Neuronal stem cell (in vitro differentiated cells): ENCODE measurements around the gene LPAR1.

Experiments
- DNase-seq: peaks from one replicate; pipeline ENCODE4 v3.0.0-alpha.2; 2013; ENCODE audit warnings: low spot score
- H2AFZ ChIP-seq: one replicate; pipeline ENCODE4 v1.6.1; 2013; ENCODE audit warnings: mild to moderate bottlenecking, low read length, inconsistent platforms
- H2AK5ac ChIP-seq: 2 replicates; pipeline ENCODE4 v1.6.1; 2013; ENCODE audit warnings: low read depth, mild to moderate bottlenecking, inconsistent platforms, low read length, moderate library complexity, mixed read lengths
- H2BK120ac ChIP-seq: 2 replicates; pipeline ENCODE4 v1.6.1; 2013; ENCODE audit warnings: low read depth, mild to moderate bottlenecking, inconsistent platforms, low read length, moderate library complexity, mixed read lengths
- H2BK12ac ChIP-seq: one replicate; pipeline ENCODE4 v1.6.1; 2013; ENCODE audit warnings: low read length, inconsistent platforms
- H2BK15ac ChIP-seq: 2 replicates; pipeline ENCODE4 v1.6.1; 2013; ENCODE audit warnings: mild to moderate bottlenecking, low read length, inconsistent platforms, mixed read lengths
- H2BK5ac ChIP-seq: one replicate; pipeline ENCODE4 v1.6.1; 2013; ENCODE audit warnings: inconsistent platforms, mild to moderate bottlenecking, low read length, moderate library complexity
- H3K14ac ChIP-seq: one replicate; pipeline ENCODE4 v1.6.1; 2013; ENCODE audit warnings: low read length, inconsistent platforms
- H3K18ac ChIP-seq: 2 replicates; pipeline ENCODE4 v1.6.1; 2013; ENCODE audit warnings: low read length, inconsistent platforms
- H3K23ac ChIP-seq: 2 replicates; pipeline ENCODE4 v1.6.1; 2013; ENCODE audit warnings: low read depth, mild to moderate bottlenecking, mixed read lengths, low read length, inconsistent platforms; ENCODE audit not compliant: poor library complexity
- H3K27ac ChIP-seq: replicated peaks from 3 replicates; pipeline ENCODE4 v1.5.1; 2013; ENCODE audit warnings: low read length, inconsistent platforms
- H3K27me3 ChIP-seq, 3 experiments: 2 replicates each; pipeline ENCODE4 v1.6.1; 2013; ENCODE audit warnings: low read length in 3 of 3, mild to moderate bottlenecking in 2 of 3, inconsistent platforms in 1 of 3, low read depth in 1 of 3, mixed read lengths in 1 of 3, moderate library complexity in 1 of 3; ENCODE audit not compliant: control insufficient read depth in 3 of 3, insufficient read depth in 3 of 3
- H3K36me3 ChIP-seq, 2 donors: replicated peaks in 1 of 2; 2 replicates each; pipeline ENCODE4 v1.6.1; 2013; ENCODE audit warnings: low read length in 2 of 2; ENCODE audit not compliant: control insufficient read depth in 2 of 2, insufficient read depth in 2 of 2
- H3K4ac ChIP-seq: 2 replicates; pipeline ENCODE4 v1.6.1; 2013; ENCODE audit warnings: inconsistent platforms, mild to moderate bottlenecking, low read length, moderate library complexity
- H3K4me1 ChIP-seq, 2 donors: 1 replicate in 1 of 2; 2 replicates in 1 of 2; pipeline ENCODE4 v1.6.1; 2013; ENCODE audit warnings: low read length in 2 of 2, low read depth in 1 of 2; ENCODE audit not compliant: control insufficient read depth in 2 of 2, insufficient read depth in 1 of 2
- H3K4me2 ChIP-seq: one replicate; pipeline ENCODE4 v1.6.1; 2013; ENCODE audit warnings: mild to moderate bottlenecking, low read length, inconsistent platforms; ENCODE audit not compliant: insufficient read depth, poor library complexity, severe bottlenecking
- H3K4me3 ChIP-seq, 2 donors: 2 replicates each; pipeline ENCODE4 v1.5.1; 2013; ENCODE audit warnings: low read length in 2 of 2, mild to moderate bottlenecking in 2 of 2, inconsistent platforms in 1 of 2, moderate library complexity in 1 of 2
- H3K79me1 ChIP-seq: one replicate; pipeline ENCODE4 v1.6.1; 2013; ENCODE audit warnings: low read depth, mild to moderate bottlenecking, inconsistent platforms, low read length, moderate library complexity
- H3K9ac ChIP-seq: one replicate; pipeline ENCODE4 v1.6.1; 2013; ENCODE audit warnings: mild to moderate bottlenecking, low read depth, low read length, inconsistent platforms; ENCODE audit not compliant: poor library complexity
- H3K9me3 ChIP-seq, 2 donors: replicated peaks in 1 of 2; 2 replicates each; pipeline versions ENCODE3 to v1.6.1; 2013; ENCODE audit warnings: low read length in 2 of 2, mild to moderate bottlenecking in 2 of 2, inconsistent platforms in 1 of 2, low read depth in 1 of 2, mixed read lengths in 1 of 2, moderate library complexity in 1 of 2; ENCODE audit not compliant: control insufficient read depth in 2 of 2, insufficient read depth in 1 of 2
- H4K8ac ChIP-seq: one replicate; pipeline ENCODE4 v1.6.1; 2013; ENCODE audit warnings: low read depth, mild to moderate bottlenecking, inconsistent platforms, low read length, moderate library complexity
- H4K91ac ChIP-seq: one replicate; pipeline ENCODE4 v1.6.1; 2013; ENCODE audit warnings: low read length, low read depth, mild to moderate bottlenecking, inconsistent platforms; ENCODE audit not compliant: poor library complexity
- WGBS, 2 donors: extraction: QIAGEN DNeasy Blood & Tissue Kit; methylation state at CpG; one replicate each; pipeline ENCODE4 v1.1.7; 2013; ENCODE audit warnings: missing lambda C conversion rate in 2 of 2, mixed read lengths in 1 of 2; ENCODE audit not compliant: insufficient read length in 2 of 2, insufficient replicate concordance in 1 of 2; ENCODE audit errors: extremely low coverage in 2 of 2; 5-methylcytosine and 5-hydroxymethylcytosine counted together

LPAR1 gene

GRCh38 chr9:110918316-110919049 is 119.8 kb downstream of the LPAR1 start:
- H3K18ac ChIP-seq: no peak overlapping the region
- peaks cover 0 to 5% of the 10 kb centered on the region in 2 donors for H3K4me1 ChIP-seq
- H3K79me1 ChIP-seq: no peaks in the 10 kb centered on the region
- no peak overlapping the region for H3K4ac ChIP-seq
- DNase-seq: no peak
- H3K36me3 ChIP-seq: peaks cover 0 to 5% of the 10 kb centered on the region in 2 donors
- H3K23ac ChIP-seq: no peak overlapping the region
- no peak overlapping the region for H3K27ac ChIP-seq
- no peak overlapping the region for H2AK5ac ChIP-seq
- no peak overlapping the region for H3K4me3 ChIP-seq
- no peak overlapping the region for H4K8ac ChIP-seq
- H4K91ac ChIP-seq: no peak overlapping the region
- no peaks in the 10 kb centered on the region for H3K27me3 ChIP-seq
- H3K9me3 ChIP-seq: peaks cover 0 to 43% of the 10 kb centered on the region in 2 donors
- no peak overlapping the region for H3K14ac ChIP-seq
- no peak overlapping the region for H3K4me2 ChIP-seq
- WGBS, 2 donors: no CpG with 5 or more reads among the region's 1 CpG
- no peak overlapping the region for H2AFZ ChIP-seq
- H3K9ac ChIP-seq: no peak overlapping the region
- H2BK120ac ChIP-seq: no peak overlapping the region
- H2BK5ac ChIP-seq: no peak overlapping the region
- no peak overlapping the region for H2BK12ac ChIP-seq
- H2BK15ac ChIP-seq: no peak overlapping the region

DNA sequence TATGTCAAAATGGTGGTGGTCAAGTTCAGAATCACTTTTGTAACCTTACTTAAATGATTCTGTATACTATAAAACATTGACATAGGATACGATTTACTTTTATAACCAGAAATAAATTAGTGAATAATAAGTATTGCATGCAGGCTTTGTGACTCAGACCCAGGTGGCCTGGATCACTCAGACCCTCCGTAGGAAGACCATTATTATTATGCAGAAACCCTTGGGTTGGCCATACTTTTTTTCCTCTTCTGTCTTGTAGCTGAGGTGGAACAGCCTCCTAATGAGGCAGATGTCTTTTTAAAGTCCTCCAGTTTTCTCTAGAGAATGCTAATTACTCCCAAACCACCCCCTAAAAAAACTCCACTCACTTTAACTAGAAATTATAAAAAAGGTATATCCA is 121.9 kb downstream of the LPAR1 start:
- no peak for DNase-seq
- no peaks in the 10 kb centered on the region for H3K79me1 ChIP-seq
- no peak overlapping the region for H3K18ac ChIP-seq
- no peak overlapping the region for H3K27ac ChIP-seq
- no peak overlapping the region for H3K4ac ChIP-seq
- no peak overlapping the region for H3K4me3 ChIP-seq
- H2BK12ac ChIP-seq: no peak overlapping the region
- peaks cover 0 to 18% of the 10 kb centered on the region in 2 donors for H3K4me1 ChIP-seq
- H3K4me2 ChIP-seq: no peak overlapping the region
- H2AFZ ChIP-seq: no peak overlapping the region
- H3K27me3 ChIP-seq: no peaks in the 10 kb centered on the region
- H2BK120ac ChIP-seq: no peak overlapping the region
- H3K9ac ChIP-seq: no peak overlapping the region
- H4K8ac ChIP-seq: no peak overlapping the region
- no peak overlapping the region for H3K14ac ChIP-seq
- H4K91ac ChIP-seq: no peak overlapping the region
- no peak overlapping the region for H2BK5ac ChIP-seq
- no peak overlapping the region for H3K23ac ChIP-seq
- no peak overlapping the region for H2AK5ac ChIP-seq
- WGBS, 2 donors: no CpG with 5 or more reads among the region's 2 CpGs
- H2BK15ac ChIP-seq: no peak overlapping the region
- peaks cover 0 to under 1% of the 10 kb centered on the region in 2 donors for H3K36me3 ChIP-seq
- H3K9me3 ChIP-seq: peaks cover 0 to 43% of the 10 kb centered on the region in 2 donors

- Histone ChIP-seq H2AFZ (no peak overlapping the region), H3K36me3 (peaks cover 0 to 5% of the 10 kb centered on the region in 2 donors), H2BK5ac (no peak overlapping the region), H2BK12ac (no peak overlapping the region), H3K9me3 (peaks cover 0 to 53% of the 10 kb centered on the region in 2 donors), H4K91ac (no peak overlapping the region), H3K18ac (no peak overlapping the region), H3K79me1 (peaks cover 2% of the 10 kb centered on the region), H3K27ac (no peak overlapping the region), H2BK120ac (no peak overlapping the region), H3K4me2 (no peak overlapping the region), H2BK15ac (no peak overlapping the region), H3K4me3 (no peak overlapping the region), H3K27me3 (no peaks in the 10 kb centered on the region), H3K4me1 (peaks cover 0 to 18% of the 10 kb centered on the region in 2 donors), H3K9ac (no peak overlapping the region), H3K4ac (no peak overlapping the region), H3K14ac (no peak overlapping the region), H2AK5ac (no peak overlapping the region), H4K8ac (no peak overlapping the region), H3K23ac (no peak overlapping the region)
- no CpG with 5 or more reads among the region's 7 CpGs for WGBS, 2 donors
- DNase-seq: no peak
Measured at GRCh38 chr9:110912419-110913291, 125.6 kb downstream of the LPAR1 start.
